AG20443 (cell line): Measurements from ENCODE around the gene EPHA6.
"Not testable (repeated sequence)": the region's sequence is repeated elsewhere in the genome, so short reads cannot be mapped to it uniquely, and the experiment has no call there.

ENCODE experiments used
- DNase-seq: peaks from one replicate; pipeline ENCODE4 v3.0.0; 2012; ENCODE audit warnings: low spot score, mixed read lengths

EPHA6 gene

GRCh38 chr3:96915445-96915844 is 101.1 kb downstream of the EPHA6 start:
- DNase-seq = no peak

DNA sequence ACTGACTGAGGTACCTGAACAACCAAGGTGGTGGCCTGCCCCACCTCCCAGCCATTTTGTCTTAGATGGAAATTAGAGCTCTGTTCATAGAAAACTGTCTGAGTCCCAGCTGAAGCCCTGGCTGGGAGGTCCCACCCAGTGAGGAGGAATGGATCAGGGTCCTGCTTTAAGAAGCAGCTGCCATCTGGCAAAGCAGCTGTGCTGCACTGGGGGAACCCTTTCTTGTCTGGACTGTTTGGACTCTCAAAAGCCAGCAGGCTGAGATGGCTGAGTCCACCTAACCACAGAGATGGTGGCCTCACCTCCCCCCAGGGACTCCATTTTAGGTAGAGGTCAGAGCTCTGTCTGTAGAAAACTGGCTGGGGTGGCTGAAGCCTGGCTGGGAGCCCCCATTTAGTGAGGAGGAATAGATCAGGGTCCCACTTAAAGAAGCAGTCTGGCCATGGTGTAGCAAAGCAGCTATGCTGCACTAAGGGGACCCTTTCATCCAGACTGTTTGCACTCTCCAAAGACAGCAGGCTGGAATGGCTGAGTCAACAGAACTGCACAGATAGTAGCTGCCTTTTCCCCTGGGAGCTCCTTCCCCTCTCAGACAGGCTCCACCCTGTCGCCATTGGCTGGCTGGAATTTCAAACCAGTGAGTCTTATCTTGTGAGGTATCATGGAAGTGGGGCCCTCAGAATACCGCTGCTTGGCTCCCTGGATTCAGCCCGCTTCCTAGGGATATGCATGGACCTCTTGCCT is 116.9 kb downstream of the EPHA6 start:
- no peak for DNase-seq

DNA sequence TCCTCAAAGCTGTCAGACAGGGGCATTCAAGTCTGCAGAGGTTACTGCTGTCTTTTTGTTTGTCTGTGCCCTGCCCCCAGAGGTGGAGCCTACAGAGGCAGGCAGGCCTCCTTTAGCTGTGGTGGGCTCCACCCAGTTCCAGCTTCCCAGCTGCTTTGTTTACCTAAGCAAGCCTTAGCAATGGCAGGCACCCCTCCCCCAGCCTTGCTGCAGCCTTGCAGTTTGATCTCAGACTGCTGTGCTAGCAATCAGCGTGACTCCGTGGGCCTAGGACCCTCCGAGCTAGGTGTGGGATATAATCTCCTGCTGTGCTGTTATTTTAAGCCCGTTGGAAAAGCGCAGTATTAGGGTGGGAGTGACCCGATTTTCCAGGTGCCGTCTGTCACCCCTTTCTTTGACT is 127.7 kb downstream of the EPHA6 start:
- DNase-seq = not testable (repeated sequence)

GRCh38 chr3:96958856-96959255 is 144.5 kb downstream of the EPHA6 start:
- no peak for DNase-seq

GRCh38 chr3:96959474-96959873 is 145.1 kb downstream of the EPHA6 start:
- DNase-seq = no peak

- DNase-seq = no peak
These were observed 145.7 kb downstream of the EPHA6 start for GRCh38 chr3:96959901-96960641.

DNA sequence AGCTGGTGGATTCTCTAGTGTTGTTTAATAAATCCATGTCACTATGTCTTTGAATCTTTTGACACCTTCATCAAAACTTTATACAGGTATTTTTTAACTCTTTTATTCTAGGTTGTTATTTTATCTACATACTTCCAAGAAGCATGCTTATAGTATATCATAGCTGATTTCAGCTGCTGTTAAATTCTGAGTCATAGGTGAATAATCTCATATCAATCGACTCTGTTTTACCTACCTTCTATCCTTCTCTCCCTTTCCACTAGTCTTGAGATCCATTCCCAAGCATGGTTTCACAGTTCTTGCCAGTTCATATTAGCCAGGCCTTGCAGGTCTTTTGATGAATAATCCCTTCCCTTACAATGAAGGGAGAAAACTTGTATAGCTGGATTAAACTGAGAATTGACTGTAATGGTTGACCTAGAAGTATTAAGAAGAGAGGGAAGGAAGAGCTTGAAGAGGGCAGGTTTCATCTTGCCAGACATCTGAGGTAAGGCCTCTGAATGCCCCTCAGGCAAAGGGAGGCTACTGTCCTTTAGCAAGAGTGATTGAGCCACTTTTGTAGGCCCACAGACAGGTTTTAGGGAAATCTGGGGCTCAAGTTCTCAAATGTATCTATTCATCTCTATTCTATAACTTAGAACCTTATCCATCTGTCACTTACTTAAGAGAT is 146.4 kb downstream of the EPHA6 start:
- no peak for DNase-seq

GRCh38 chr3:96961576-96961975 is 147.2 kb downstream of the EPHA6 start:
- no peak for DNase-seq

GRCh38 chr3:96966181-96966929 is 152.0 kb downstream of the EPHA6 start:
- DNase-seq = no peak

- DNase-seq = no peak
These were observed 155.8 kb downstream of the EPHA6 start for GRCh38 chr3:96970211-96970610.

- no peak for DNase-seq
These were observed 163.3 kb downstream of the EPHA6 start for GRCh38 chr3:96977671-96978070.

GRCh38 chr3:96983716-96984115 is 169.3 kb downstream of the EPHA6 start:
- DNase-seq = not testable (repeated sequence)

DNA sequence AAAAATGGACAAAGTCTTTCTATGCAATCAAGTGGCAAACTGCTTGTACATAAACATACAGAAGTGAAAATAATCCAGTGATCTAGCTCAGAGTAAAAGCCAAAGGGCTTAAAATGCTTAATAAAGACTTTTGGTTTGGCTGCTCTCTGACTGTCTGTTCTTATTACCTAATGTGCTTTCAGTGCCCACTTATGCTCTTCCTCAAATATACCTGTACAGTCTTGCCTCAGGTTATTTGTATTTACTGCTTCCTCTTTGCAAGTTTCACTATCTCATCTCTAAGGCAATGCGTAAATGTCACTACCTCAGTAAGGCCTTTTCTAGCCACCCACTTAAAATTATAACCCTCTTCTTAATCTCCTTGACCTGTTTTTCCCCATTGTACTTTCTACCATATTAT is 171.8 kb downstream of the EPHA6 start:
- DNase-seq = no peak

GRCh38 chr3:96991231-96991630 is 176.8 kb downstream of the EPHA6 start:
- no peak for DNase-seq

GRCh38 chr3:96991800-96992365 is 177.5 kb downstream of the EPHA6 start:
- no peak for DNase-seq

DNA sequence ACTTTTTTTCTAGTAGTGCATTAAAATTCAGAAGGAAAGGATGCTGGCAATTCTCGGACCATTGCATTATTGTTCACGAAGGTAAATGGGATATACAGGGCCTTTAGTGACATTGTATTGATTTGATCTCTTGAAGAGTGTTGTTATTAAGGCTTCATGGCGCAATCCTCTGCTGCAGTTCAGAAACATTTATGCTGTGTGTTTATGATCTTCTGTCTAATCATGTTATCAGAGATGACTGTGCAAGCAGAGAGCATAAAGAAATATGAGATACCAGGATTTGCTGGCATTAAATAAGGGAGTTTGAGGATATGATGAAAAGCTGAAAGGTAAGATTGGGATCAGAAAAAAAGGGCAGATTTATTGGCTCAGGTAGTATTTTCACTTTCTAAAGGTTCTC is 180.6 kb downstream of the EPHA6 start:
- no peak for DNase-seq

GRCh38 chr3:96996009-96996408 is 181.6 kb downstream of the EPHA6 start:
- DNase-seq = no peak

DNA sequence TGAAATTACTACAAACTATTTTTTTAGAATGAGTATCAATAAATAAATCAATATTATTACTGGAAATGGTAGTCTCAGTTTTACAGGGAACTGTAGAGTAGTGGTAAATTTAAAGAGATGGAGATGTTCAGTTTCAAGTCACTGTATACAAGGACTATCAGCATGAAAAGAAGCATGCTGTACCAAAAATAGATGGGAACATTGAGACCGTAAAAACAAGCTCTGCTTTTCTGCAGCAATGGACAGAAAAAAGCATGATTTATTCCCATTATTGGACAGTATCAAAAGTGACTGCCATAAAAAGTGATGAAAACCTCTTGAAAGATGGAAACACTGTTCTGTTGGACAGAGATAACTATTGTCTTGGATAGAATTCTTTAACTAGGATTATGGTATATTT is 187.2 kb downstream of the EPHA6 start:
- no peak for DNase-seq

GRCh38 chr3:97009427-97010019 is 195.1 kb downstream of the EPHA6 start:
- DNase-seq = no peak

- DNase-seq = no peak
These were observed 196.7 kb downstream of the EPHA6 start for GRCh38 chr3:97010881-97011657.

DNA sequence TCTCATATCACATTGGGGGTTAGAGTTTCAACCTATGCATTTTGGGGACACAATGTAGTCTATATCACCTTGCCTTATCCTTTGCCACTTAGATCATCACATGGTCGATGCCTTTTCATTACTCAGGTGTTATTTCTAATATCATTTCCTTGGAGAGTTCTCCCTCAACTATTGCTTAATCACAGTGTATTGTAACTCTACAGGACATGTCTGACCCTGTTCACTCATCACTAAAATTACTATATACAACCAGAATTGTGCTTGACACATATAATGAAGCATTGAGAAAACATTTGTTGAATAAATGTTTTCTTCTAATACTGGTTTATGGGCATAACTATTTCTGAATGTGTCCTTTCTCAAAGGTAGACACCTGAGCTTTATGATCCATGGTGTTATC is 207.4 kb downstream of the EPHA6 start:
- no peak for DNase-seq
